Fibroblast of pulmonary artery (primary cell): ENCODE results near the gene SMAD7.

Source experiments
- DNase-seq: peaks from one replicate; pipeline ENCODE4 v3.0.0-alpha.2; 2010; ENCODE audit warnings: low read depth
- H3K4me3 ChIP-seq: replicated peaks from 2 replicates; pipeline ENCODE4 v1.5.1; 2011; ENCODE audit warnings: low read depth, mild to moderate bottlenecking, control low read depth, low read length, moderate library complexity
- TF ChIP-seq, protein P1 (sequence below): IDR thresholded peaks from 2 replicates; pipeline ENCODE4 v1.5.1; 2011; ENCODE audit warnings: mild to moderate bottlenecking, control low read depth, low read length, inconsistent platforms; ENCODE audit errors: missing control alignments

SMAD7 gene

DNA sequence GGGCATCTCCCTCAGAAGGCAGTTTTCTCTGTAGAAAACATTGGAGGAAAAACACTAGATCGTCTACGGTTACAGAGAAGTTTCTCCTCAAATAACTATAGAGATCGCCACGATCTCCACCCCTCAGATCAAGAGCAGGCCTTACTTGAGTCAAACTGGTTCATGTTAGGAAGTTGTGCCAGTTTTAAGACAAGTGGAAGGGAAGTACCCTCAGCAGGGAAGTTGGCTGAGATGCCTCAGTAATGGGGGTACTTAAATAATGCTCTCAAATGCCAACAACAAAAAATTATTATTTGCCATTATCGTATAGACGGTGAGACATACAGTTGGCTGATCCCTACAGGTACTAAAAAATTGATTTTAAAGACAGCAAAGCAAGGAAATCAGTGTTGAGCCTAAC is 8.2 kb upstream of the SMAD7 start:
- TF ChIP-seq, protein P1, sequence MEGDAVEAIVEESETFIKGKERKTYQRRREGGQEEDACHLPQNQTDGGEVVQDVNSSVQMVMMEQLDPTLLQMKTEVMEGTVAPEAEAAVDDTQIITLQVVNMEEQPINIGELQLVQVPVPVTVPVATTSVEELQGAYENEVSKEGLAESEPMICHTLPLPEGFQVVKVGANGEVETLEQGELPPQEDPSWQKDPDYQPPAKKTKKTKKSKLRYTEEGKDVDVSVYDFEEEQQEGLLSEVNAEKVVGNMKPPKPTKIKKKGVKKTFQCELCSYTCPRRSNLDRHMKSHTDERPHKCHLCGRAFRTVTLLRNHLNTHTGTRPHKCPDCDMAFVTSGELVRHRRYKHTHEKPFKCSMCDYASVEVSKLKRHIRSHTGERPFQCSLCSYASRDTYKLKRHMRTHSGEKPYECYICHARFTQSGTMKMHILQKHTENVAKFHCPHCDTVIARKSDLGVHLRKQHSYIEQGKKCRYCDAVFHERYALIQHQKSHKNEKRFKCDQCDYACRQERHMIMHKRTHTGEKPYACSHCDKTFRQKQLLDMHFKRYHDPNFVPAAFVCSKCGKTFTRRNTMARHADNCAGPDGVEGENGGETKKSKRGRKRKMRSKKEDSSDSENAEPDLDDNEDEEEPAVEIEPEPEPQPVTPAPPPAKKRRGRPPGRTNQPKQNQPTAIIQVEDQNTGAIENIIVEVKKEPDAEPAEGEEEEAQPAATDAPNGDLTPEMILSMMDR, result no peak
- H3K4me3 ChIP-seq, result no peak overlapping the region
- DNase-seq, result no peak

DNA sequence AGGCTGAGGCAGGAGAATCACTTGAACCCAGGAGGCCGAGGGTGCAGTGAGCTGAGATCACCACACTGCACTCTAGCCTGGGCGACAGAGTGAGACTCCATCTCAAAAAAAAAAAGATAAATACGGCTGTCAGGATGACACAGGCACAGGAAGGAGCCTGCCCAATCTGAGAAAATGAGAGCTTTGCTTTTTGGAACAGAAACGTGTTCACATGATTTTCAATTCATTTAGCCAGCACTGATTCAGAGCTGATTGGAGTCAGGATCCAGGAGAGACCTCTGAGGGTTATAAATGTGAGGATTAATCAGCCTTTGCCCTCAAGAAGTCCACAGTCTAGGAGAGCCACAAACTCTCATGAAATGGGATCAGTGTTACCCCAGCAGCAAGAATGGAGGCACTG is 6.9 kb upstream of the SMAD7 start:
- no peak overlapping the region for H3K4me3 ChIP-seq
- TF ChIP-seq, protein P1, result no peak
- DNase-seq, result no peak

DNA sequence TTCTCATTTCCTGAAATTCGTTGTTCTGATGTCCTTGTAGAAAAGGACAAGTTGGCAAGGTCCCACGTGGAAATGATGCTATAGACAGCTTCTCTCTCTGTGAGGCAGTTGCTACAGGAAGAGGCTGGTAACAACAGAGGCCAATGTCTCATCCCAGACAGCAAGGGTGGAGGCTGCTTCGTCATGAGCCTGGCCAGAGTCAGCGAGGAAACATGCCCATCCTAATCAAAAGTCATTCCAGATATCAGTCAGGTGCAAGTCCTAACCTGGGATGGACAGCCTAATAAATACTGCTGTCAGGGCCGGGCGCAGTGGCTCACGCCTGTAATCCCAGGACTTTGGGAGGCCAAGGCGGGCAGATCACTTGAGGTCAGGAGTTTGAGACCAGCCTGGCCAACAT is 6.4 kb upstream of the SMAD7 start:
- peak; percentile 29 for DNase-seq
- TF ChIP-seq, protein P1, result no peak
- H3K4me3 ChIP-seq, result no peak overlapping the region

DNA sequence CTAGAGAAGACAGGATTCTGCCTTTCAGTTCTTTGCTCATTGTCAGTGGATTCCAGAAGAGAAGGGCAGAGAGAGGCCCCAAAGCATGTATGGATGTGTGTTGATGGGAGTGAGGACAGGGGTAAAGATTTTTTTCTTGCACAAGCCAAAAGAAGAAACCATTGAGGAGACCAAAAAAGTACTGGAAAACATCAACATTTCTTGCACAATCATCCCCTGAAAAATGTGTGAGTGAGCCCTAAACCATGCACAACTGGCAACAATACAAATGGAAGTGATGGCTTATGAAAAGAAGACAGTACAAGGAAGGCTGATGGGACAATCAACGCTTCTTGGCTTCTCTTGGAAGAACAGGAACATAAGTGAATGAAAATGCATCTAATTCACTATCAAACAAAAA is 5.6 kb upstream of the SMAD7 start:
- TF ChIP-seq, protein P1, result no peak
- no peak overlapping the region for H3K4me3 ChIP-seq
- DNase-seq, result peak; percentile 92

DNA sequence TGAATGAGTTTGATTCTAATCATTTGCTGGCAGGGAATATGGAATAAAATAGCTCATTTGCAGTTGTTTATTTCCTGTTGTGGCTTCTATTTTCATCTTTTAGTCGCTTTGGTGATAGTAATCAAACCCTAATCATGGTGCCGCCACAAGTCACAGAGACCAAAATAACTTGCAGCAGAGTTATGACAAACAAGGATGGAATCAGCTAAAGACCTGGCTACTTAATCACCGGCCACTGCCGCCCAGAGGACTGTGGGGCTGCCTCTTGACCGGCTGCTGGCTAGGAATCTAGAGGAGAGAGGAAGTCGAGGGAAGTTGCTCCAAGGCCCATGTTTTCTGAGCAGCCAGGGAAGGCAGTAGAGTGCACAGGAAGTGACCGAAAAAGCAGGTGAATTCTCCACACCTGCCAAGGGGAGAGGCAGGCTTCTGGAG is 5.1 kb upstream of the SMAD7 start:
- H3K4me3 ChIP-seq, result no peak overlapping the region
- peak; percentile 71 for DNase-seq
- TF ChIP-seq, protein P1, result no peak

DNA sequence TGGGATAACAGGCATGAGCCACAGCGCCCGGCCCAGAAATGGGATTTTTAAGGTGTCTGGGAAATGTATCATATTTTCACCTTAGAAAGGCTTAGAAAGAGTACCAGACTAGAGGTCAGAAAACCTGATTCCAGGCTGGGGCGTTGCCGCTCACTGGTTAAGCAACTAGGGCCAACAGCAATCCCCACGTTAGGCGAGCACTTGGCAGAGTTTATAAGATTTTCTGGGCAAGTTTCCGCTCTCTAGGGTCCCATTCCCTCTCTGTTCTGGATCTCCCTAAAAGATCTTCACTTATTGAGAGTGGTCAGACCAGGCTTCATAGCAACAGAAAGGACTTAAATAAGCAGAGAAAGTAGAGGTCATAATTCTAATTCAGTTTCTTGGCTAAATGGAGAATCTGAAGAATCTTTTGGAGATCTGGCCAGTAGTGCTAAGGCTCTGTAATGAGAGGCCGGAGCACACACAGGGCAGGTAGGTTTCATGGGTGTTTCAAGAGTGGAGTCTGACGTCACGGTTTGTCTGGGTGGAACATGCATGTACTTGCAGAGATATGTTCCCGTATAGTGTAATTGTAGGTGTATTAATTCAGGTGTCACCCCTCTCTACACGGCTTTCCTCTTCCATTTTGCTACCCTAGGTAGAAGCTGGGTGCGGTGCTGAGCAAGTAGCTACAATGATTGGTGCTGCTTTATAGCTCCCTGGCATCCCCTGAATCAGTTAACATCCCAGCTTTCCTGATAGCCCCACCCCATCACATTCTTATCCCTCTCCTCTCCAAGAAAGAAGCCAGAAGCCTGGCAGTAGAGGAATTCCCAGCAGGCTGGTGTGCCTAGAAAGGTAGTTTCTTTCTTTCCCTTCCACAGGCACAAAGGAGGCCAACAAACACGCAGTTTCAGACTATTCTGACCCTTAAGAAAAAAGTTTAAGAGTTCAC is 4.4 kb upstream of the SMAD7 start:
- H3K4me3 ChIP-seq, result no peak overlapping the region
- TF ChIP-seq, protein P1, result no peak
- no peak for DNase-seq
